ENCODE results near the gene MATN3.

Gene MATN3

GRCh38 chr2:20037660-20038059 is 25.2 kb upstream of the MATN3 start:
- DNase-seq (ENCODE audit: low read depth), result no peak

- DNase-seq (ENCODE audit: low read depth), result no peak
Measured at GRCh38 chr2:20035955-20036666, 23.6 kb upstream of the MATN3 start.

GRCh38 chr2:20034821-20035220 is 22.4 kb upstream of the MATN3 start:
- no peak for DNase-seq (ENCODE audit: low read depth)

- DNase-seq (ENCODE audit: low read depth), result no peak
Measured at GRCh38 chr2:20034218-20034617, 21.8 kb upstream of the MATN3 start.

- DNase-seq (ENCODE audit: low read depth), result no peak
Measured at GRCh38 chr2:20033322-20033721, 20.9 kb upstream of the MATN3 start.

GRCh38 chr2:20030224-20030623 is 17.8 kb upstream of the MATN3 start:
- no peak for DNase-seq (ENCODE audit: low read depth)

GRCh38 chr2:20027705-20028434 is 15.4 kb upstream of the MATN3 start:
- DNase-seq (ENCODE audit: low read depth), result no peak

- no peak for DNase-seq (ENCODE audit: low read depth)
Measured at GRCh38 chr2:20027260-20027677, 14.8 kb upstream of the MATN3 start.

- DNase-seq (ENCODE audit: low read depth), result no peak
Measured at GRCh38 chr2:20025065-20025786, 12.8 kb upstream of the MATN3 start.

- no peak for DNase-seq (ENCODE audit: low read depth)
Measured at GRCh38 chr2:20023688-20024087, 11.2 kb upstream of the MATN3 start.

- no peak for DNase-seq (ENCODE audit: low read depth)
Measured at GRCh38 chr2:20021405-20022009, 9.0 kb upstream of the MATN3 start.

- no peak for DNase-seq (ENCODE audit: low read depth)
Measured at GRCh38 chr2:20019747-20020146, 7.3 kb upstream of the MATN3 start.

GRCh38 chr2:20018601-20019152 is 6.2 kb upstream of the MATN3 start:
- DNase-seq (ENCODE audit: low read depth), result no peak

GRCh38 chr2:20016346-20016745 is 3.9 kb upstream of the MATN3 start:
- no peak for DNase-seq (ENCODE audit: low read depth)

GRCh38 chr2:20015482-20016083 is 3.1 kb upstream of the MATN3 start:
- DNase-seq (ENCODE audit: low read depth), result no peak

- no peak for DNase-seq (ENCODE audit: low read depth)
Measured at GRCh38 chr2:20013126-20013849, 820 bp upstream of the MATN3 start.

GRCh38 chr2:20012032-20012281 is 511 bp downstream of the MATN3 start:
- DNase-seq (ENCODE audit: low read depth), result no peak

GRCh38 chr2:20011276-20012031 is 1.0 kb downstream of the MATN3 start:
- DNase-seq (ENCODE audit: low read depth), result no peak

- DNase-seq (ENCODE audit: low read depth), result no peak
Measured at GRCh38 chr2:20008703-20009102, 3.8 kb downstream of the MATN3 start.

- DNase-seq (ENCODE audit: low read depth), result no peak
Measured at GRCh38 chr2:20005891-20006470, 6.5 kb downstream of the MATN3 start.

All from activated T-cell treated with anti-CD3 and anti-CD28 coated beads for 24 hours (primary cell).